ENCODE results near the gene GRIN2B. TPM values are rescaled to one million over a fixed set of nuclear protein-coding genes. Genes with fewer than 3 reads are reported as not detected.

GRIN2B gene
- total RNA-seq, 1 donor from 2014 or later = 0.49 TPM

DNA sequence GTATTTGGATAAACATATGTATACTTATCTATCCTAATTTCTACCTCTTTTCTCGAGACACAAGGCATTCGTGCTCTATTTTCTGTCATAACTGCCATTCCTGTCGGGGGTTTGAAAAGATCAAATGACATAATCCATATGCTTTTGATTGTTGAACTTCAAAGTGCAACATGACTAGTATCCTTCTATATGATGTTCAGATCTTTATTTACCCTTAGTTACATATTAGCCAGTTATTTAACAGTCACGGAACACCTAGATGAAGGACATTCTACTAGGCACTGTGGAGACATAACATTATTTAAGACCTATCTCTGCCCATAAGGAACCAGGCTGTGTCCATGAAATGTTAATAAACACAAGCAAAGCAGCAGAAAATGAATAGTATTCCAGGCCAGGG, 11.2 kb upstream of the GRIN2B start:
- Histone ChIP-seq H3K27me3 (no peaks in the 10 kb centered on the region), H3K4me3 (no peak overlapping the region), H3K4me1 (no peaks in the 10 kb centered on the region), H3K36me3 (no peaks in the 10 kb centered on the region), H3K27ac (no peak overlapping the region), H3K9me3 (no peaks in the 10 kb centered on the region)
- no peak for DNase-seq (ENCODE audit: extremely low spot score in 2 of 2)
- intact Hi-C loops (cut with DNase I) = no loop called here
- TF ChIP-seq POLR2AphosphoS5 (IDR thresholded peaks at IDR 0.05; ENCODE audit: insufficient read depth in 1 of 2, low read depth in 1 of 2) = no peak
- TF ChIP-seq POLR2A (IDR thresholded peaks at IDR 0.05) = no peak
- TF ChIP-seq, protein P1, sequence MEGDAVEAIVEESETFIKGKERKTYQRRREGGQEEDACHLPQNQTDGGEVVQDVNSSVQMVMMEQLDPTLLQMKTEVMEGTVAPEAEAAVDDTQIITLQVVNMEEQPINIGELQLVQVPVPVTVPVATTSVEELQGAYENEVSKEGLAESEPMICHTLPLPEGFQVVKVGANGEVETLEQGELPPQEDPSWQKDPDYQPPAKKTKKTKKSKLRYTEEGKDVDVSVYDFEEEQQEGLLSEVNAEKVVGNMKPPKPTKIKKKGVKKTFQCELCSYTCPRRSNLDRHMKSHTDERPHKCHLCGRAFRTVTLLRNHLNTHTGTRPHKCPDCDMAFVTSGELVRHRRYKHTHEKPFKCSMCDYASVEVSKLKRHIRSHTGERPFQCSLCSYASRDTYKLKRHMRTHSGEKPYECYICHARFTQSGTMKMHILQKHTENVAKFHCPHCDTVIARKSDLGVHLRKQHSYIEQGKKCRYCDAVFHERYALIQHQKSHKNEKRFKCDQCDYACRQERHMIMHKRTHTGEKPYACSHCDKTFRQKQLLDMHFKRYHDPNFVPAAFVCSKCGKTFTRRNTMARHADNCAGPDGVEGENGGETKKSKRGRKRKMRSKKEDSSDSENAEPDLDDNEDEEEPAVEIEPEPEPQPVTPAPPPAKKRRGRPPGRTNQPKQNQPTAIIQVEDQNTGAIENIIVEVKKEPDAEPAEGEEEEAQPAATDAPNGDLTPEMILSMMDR (IDR thresholded peaks at IDR 0.05) = no peak

DNA sequence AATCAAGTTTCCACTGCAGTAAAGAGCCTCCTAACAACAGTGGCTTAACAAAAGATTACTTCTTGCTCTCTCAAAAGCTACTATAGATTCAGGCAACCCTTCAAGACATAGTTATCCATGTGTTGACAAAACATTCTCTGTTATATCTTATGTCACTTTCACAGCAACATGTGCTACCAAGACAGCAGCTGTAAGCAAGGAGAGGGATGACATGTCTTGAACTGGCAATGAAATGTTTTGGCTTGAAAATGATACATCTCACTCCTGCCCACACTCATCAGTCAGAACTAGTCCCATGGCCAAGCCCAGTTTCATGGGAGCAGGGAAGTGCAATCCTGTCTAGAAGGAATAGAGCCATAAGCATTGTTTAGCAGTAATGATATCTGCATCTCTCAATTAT, 10.7 kb upstream of the GRIN2B start:
- TF ChIP-seq POLR2AphosphoS5 (IDR thresholded peaks at IDR 0.05; ENCODE audit: insufficient read depth in 1 of 2, low read depth in 1 of 2) (no peak), POLR2A (IDR thresholded peaks at IDR 0.05) (no peak)
- TF ChIP-seq, protein P1 (IDR thresholded peaks at IDR 0.05) = no peak
- no peak for DNase-seq (ENCODE audit: extremely low spot score in 2 of 2)
- Histone ChIP-seq H3K9me3 (no peaks in the 10 kb centered on the region), H3K27me3 (no peaks in the 10 kb centered on the region), H3K4me1 (no peaks in the 10 kb centered on the region), H3K27ac (no peak overlapping the region), H3K36me3 (no peaks in the 10 kb centered on the region), H3K4me3 (no peak overlapping the region)
- intact Hi-C loops (cut with DNase I) = no loop called here

GRCh38 chr12:13986031-13986430, 4.6 kb upstream of the GRIN2B start:
- Histone ChIP-seq H3K9me3 (no peaks in the 10 kb centered on the region), H3K36me3 (no peaks in the 10 kb centered on the region), H3K4me3 (no peak overlapping the region), H3K27ac (no peak overlapping the region), H3K4me1 (peaks cover 10% of the 10 kb centered on the region), H3K27me3 (no peaks in the 10 kb centered on the region)
- TF ChIP-seq POLR2A (IDR thresholded peaks at IDR 0.05) (no peak), POLR2AphosphoS5 (IDR thresholded peaks at IDR 0.05; ENCODE audit: insufficient read depth in 1 of 2, low read depth in 1 of 2) (no peak)
- TF ChIP-seq, protein P1 (IDR thresholded peaks at IDR 0.05) = no peak
- no peak for DNase-seq (ENCODE audit: extremely low spot score in 2 of 2)
- intact Hi-C loops (cut with DNase I) = no loop called here

GRCh38 chr12:13981990-13982389, 588 bp upstream of the GRIN2B start:
- peaks cover 13% of the 10 kb centered on the region for H3K4me1 ChIP-seq
- peak overlapping the region; percentile 18 to 19 for H3K4me3 ChIP-seq
- H3K36me3 ChIP-seq = no peaks in the 10 kb centered on the region
- no peak overlapping the region for H3K27ac ChIP-seq
- no peaks in the 10 kb centered on the region for H3K27me3 ChIP-seq
- no peaks in the 10 kb centered on the region for H3K9me3 ChIP-seq
- DNase-seq (ENCODE audit: extremely low spot score in 2 of 2) = no peak
- TF ChIP-seq, protein P1 (IDR thresholded peaks at IDR 0.05) = no peak
- TF ChIP-seq POLR2A (IDR thresholded peaks at IDR 0.05) = no peak
- no peak for TF ChIP-seq POLR2AphosphoS5 (IDR thresholded peaks at IDR 0.05; ENCODE audit: insufficient read depth in 1 of 2, low read depth in 1 of 2)
- intact Hi-C loops (cut with DNase I) = no loop called here

DNA sequence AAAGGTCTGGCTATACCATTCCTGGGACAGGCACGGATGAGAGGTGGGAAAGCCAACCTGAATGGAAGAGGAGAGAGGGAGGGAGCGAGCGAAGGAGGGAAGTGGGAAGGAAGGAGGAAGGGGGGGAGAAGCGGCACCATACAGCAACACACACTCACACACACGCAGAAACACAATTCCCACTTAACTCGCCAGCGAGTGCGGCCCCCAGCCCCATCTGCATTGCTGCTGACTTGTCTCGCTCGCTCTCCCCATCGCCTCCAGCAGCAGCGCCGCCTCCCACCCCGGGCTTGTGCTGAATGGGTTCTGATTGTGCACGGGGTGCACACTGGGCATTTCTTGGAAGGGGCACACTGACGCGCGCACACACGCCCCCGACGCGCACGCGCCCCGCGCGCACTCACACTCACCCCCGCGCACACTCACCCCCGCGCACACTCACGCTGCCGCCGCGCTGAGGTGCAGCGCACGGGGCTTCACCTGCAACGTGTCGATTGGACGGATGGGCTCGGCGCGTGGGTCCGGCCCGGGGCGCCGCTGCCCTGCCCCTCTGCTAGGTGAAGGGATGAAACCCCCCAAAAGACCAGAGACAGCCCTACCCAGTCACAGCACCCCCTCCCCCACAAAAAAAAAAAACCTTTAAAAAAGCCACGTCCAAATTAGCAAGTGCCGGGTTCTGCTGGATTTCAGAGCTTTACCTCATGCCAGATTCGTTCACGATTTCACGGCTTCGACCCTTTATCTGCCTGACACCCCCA, 685 bp downstream of the GRIN2B start:
- Histone ChIP-seq H3K27me3 (no peaks in the 10 kb centered on the region), H3K4me1 (peaks cover 13% of the 10 kb centered on the region), H3K36me3 (no peaks in the 10 kb centered on the region), H3K27ac (no peak overlapping the region), H3K9me3 (no peaks in the 10 kb centered on the region), H3K4me3 (peak overlapping the region; percentile 18 to 36)
- intact Hi-C loops (cut with DNase I) = no loop called here
- no peak for DNase-seq (ENCODE audit: extremely low spot score in 2 of 2)
- TF ChIP-seq POLR2A (IDR thresholded peaks at IDR 0.05) (no peak), POLR2AphosphoS5 (IDR thresholded peaks at IDR 0.05; ENCODE audit: insufficient read depth in 1 of 2, low read depth in 1 of 2) (no peak)
- TF ChIP-seq, protein P1 (IDR thresholded peaks at IDR 0.05) = no peak
